Measurements from ENCODE around the gene ZNF160.
"Not testable (repeated sequence)": the region's sequence is repeated elsewhere in the genome, so short reads cannot be mapped to it uniquely, and the experiment has no call there.

The ZNF160 gene

DNA sequence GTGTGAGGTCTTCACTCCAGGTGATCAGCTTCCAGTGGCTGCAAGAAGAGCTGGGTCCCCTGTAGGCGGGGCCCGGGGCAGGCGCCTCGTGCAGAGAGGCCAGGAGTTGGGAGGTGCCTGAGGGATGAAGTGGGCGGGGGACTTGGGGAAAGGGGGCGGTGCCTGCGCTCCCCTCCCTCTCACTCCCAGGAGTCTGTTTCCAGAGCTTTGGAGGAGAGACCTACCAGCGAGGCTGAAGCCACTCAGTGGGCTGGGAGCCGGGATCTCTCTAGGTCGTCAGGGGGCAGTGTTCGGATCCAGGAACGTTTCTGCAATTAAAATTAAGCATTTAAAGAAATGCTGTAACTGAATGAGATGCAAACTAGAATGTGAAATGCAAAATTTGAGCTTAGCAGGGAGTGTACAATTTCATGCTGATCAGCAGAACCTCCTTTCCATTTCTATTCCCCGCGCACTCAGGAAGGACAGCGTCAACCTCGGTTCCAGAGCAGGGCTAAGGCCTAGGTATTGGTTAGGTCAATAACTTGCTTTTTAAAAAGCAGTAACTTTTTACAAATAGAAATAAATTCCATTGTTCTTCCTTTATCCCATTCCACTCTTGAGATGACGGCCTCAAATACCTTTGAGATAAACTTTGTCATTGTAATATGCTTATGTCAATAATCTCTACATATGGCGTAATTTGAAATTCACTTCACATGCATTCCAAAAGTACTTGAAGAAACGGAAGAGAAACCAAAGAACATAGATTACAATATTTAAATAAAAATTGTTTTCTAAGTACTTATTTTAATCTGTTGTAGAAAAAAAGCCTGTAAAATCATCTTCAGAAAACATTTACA lies 11.6 kb downstream of the ZNF160 start:
- DNase-seq = no peak

DNA sequence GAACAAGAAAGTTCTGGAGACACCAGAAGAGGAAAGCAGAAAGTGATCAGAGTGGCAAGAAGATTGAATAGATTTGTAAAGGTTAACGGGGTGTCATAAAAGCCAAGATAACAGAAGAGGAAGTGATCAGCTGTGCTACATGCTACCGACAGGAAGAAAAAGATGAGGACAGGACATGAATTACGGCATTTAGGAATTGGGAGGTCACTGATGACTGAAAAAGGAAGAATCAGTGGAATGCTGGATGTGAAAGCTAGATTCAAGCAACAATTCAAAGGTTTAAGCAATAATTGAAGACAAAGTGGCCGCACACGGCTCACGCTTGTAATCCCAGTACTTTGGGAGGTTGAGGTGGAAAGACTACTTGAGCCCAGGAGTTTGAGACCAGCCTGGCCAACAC lies 15.1 kb downstream of the ZNF160 start:
- DNase-seq = no peak

DNA sequence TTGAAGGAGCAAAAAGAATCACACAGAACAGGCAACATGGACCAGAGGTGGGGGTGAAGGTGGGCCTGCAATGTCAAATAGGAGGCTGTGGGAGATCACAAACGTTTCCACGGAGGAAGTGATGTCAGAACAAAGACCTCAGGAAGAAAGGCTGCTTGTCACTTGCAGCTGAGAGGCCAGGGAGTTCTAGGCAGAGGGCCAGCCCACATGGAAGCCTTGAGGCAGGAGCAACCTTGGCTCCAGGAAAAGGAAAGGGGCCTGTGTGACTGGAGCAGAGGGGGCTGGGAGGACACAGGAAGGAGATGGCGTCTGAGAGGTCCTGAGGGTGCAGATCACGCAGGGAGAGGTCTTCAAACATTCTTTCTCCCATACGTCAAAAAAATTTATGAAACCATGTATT lies 16.3 kb downstream of the ZNF160 start:
- no peak for DNase-seq

DNA sequence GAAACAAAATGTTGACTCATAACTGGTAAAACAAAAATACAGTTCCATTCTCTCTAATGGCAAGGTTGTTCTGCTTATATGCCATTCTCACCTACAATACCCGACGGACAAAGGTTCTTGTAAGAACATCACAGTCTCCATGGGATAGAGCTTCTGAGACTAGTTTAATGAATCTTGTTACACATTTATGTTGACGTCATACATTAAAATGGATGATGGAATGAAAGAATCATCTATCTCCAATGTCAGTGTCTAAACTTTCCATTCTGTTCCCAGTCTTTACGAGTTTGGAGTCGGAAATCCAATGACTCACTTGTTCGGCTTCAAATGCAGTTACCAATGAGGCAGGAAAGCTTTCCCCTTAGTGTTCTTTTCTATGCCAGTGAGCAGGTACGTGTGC lies 17.7 kb downstream of the ZNF160 start:
- no peak for DNase-seq

DNA sequence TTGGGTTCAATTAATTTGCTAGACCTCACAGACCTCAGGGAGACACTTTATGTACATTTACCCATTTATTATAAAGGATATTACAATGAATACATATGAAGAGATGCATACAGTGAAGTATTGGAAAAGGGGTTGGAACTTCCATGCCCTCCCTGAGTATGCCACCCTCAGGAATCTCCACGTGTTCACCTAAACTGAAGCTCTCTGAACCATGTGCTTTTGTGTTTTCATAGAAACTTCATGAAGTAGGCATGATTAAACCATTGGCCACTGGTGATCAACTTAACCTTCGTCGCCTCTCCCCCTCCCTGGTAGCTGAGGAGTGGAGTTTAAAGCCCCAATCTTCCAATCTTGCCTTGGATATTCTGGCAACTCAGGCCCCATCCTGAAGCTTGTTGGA lies 20.3 kb downstream of the ZNF160 start:
- no peak for DNase-seq

DNA sequence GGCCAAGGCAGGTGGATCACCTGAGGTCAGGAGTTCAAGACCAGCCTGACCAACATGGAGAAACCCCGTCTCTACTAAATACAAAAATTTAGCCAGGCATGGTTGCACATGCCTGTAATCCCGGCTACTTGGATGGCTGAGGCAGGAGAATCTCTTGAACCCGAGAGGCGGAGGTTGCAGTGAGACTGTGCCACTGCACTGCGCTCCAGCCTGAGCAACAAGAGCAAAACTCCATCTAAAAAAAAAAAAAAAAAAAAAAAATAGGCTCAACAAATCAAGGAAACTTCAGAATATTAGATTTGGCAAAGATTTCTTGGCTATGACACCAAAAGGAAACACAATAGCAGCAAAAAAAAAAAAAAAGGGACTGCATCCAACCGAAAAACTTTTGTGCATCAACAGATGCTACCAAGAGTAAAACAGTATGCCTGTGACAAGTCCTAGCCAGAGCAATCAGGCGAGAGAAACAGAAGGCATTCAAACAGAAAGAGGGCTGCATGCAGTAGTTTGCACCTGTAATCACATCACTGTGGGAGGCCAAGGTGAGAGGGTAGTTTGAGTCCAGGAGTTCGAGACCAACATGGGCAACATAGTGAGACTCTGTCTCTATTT lies 23.8 kb downstream of the ZNF160 start:
- no peak for DNase-seq

DNA sequence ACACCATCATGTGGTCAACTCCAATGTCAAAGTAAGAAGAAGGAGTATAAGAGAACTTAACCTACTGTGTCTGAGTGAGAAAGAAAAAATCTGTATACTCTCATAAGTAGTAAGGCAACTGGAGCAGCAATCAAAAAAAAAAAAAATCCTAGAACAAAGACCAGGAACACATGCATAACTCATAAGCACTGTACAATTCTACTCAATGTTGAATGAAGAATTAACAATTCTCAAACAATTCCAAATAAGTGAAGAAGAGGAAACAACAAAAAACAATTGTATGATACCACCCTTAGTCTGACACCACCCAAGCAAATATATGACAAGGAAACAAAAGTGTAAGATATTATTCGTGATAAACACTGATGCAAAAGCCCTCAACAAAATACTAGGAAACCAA lies 24.6 kb downstream of the ZNF160 start:
- no peak for DNase-seq

DNA sequence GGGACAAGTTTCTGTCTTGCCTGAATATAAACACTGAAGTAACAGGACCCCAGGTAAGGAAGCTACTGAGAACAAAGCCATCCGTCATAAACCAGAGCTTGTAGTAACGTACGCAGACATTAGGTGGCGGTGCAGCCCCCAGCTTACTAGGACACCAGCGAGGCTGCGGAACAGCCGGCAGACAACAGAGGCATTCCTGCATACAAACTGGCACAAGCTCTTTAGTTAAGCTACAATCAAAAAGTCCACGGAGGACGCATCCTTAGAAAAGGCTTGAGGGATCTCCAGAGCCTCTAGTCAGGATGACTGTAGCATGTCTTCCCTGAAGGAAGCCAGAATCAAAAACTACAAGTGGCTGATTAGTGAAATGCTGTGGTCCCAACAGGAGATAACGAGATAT lies 26.2 kb downstream of the ZNF160 start:
- no peak for DNase-seq

DNA sequence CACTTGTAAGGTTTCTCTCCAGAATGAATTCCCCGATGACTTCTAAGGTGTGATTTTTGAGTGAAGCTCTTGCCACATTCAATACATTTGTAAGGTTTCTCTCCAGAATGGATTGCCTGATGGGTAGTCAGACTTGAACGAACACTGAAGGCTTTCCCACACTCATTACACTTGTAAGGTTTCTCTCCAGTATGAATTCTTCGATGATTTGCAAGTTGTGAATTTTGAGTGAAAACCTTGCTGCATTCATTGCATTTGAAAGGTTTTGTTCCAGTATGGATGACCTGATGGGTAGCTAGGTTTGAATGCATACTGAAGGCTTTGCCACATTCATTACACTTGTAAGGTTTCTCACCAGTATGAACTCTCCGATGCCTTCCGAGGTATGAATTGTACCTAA lies 34.4 kb downstream of the ZNF160 start:
- no peak for DNase-seq

DNA sequence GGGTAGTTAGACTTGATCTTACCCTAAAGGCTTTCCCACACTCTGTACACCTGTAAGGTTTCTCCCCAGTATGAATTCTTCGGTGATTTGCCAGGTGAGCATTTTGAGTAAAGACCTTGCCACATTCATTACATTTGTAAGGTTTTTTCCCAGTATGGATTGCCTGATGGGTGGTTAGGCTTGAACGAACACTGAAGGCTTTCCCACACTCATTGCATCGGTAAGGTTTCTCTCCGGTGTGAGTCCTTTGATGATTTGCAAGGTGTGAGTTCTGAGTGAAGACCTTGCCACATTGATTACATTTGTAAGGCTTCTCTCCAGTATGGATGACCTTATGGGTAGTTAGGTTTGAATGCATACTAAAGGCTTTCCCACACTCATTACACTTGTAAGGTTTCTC lies 35.0 kb downstream of the ZNF160 start:
- no peak for DNase-seq

DNA sequence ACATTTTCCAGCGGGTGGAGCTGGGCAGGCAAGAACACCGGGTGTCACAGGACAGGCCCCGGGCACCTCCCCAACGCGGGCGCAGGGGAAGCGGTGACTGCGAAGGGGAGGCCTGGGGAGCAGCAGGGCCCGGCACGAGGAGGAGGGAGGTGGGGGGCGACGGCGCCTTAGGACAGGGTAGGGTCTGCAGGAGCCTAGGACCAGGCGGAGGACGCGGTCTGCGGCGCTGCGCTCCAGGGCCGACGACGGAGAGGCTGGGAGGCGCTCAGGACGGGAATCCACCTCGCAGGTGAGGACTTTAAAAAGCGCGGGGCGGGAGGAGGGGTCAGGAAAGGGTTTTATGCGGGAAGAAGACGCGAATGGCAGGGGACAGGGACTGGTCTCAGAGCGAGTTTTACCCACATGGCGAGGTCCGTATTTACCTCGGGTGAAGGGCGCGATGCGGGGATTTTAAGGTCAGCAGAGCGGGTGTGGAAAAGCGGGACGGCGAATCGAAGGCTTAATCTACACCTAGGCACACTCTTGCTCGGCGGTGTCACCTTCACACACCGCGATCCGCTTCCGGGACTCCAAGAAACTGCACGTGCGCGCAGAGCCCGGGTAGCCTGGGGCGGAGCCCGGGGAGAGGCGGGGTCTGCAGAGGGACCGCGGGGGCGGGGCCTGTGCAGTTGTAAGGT lies 45.2 kb downstream of the ZNF160 start:
- no peak for DNase-seq

DNA sequence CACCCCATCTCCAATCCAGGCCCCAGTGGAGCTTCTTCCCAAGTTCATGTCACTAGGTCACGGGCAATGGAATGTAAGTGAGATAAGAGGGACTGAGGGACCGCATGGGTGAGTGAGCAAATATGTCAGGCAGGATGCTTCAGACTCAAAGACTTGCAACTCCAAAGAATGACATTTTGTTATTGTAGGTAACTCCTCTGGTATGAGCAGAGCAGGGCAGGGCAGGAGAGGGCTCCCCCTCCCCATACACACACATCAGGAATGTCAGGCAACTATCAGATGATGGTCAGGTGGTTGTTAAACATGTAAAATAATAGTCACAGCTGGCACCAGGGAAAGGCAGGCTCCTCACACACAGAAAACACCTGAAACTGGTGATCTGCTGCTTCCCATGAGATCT lies 48.1 kb downstream of the ZNF160 start:
- DNase-seq = no peak

DNA sequence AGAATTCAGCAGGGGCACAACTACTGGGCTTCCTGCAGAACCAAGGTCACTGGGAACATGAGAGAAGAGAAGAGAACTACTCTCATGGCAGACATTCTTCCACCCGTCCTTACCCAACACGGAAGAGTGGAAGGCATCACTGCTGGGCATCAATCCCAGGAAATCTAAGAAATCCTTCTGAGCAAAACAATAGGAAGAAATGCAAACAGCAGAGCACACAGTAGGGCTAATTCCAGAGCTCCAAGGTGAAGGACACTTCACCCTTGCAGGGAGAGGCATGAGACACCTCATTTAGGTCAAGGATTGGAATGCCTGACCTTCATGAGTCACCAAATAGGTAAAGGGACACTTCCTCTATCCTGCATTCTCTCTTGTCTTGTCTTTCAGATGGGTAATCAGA lies 55.8 kb downstream of the ZNF160 start:
- DNase-seq = no peak

DNA sequence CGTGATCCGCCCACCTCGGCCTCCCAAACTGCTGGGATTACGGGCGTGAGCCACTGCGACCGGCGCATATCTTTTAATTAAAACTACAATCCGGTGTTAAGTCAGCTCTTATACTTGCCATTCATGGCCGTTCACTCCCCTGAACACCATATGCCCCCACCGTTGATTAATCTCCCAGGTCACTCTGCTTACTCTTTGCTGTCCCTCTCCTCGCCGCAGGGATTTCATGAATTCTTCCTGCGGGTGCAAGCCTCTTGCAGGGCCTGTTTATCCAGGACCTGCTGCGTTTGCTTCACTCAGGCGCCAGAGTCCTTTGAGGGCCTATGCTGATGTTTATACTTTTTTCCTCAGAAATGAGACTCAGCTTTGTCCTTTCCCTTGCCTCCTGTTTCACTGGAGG lies 57.7 kb downstream of the ZNF160 start:
- DNase-seq = no peak

DNA sequence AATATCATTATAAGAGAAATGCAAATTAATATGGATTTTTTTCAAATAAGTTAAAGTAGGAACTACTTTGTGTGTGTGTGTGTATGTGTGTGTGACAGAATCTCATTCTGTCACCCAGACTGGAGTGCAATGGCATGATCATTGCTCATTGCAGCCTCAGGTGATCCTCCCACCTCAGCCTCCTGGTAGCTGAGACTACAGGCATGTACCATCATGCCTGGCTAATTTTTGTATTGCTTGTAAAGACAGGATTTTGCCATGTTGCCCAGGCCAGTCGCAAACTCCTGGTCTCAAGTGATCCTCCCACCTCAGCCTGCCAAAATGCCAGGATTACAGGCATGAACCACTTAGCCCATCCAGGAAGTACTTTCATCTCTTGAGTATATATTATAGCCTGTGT lies 61.9 kb downstream of the ZNF160 start:
- no peak for DNase-seq

DNA sequence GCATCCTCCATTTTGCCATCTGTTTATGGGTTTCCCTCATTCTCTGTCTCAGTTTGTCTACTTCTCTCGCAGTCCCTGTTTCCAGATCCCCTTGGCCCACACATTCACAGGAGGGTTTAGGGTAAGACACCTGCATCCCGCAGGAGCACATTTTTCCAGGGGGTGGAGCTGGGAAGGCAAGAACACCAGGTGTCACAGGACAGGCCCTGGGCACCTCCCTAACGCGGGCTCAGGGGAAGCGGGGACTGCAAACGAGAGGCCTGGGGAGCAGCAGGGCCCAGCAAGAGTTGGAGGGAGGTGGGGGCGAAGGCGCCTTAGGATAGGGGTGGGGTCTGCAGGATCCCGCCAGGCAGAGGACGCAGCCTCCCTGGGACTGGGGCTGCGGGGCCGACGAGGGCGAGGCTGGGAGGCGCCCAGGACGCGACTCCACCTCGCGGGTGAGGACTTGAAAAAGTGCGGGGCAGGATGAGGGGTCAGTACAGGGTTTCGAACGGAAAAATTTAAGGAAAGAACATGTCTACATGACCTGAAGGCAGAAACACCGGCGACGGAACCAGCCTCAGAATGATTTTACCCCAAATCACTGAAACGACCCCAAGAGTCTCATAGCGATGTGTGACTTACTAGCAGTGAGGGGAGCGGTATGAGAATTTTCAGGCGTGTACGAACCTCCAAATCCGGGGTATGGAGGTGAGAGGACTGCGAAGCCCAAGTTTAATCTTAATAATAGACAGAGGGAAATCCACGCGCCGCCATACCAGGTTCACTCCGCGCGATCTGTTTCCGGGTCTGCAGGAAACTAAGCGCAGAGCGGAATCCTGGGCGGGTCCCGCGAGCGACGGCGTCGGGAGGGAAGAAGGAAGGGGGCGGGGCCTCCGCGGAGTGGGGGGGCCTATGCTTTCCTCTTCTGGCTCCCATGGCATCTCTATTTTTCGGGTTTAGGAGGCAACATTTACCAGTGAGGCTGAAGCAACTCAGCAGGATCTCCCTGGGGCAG lies 65.8 kb downstream of the ZNF160 start:
- no peak for DNase-seq

DNA sequence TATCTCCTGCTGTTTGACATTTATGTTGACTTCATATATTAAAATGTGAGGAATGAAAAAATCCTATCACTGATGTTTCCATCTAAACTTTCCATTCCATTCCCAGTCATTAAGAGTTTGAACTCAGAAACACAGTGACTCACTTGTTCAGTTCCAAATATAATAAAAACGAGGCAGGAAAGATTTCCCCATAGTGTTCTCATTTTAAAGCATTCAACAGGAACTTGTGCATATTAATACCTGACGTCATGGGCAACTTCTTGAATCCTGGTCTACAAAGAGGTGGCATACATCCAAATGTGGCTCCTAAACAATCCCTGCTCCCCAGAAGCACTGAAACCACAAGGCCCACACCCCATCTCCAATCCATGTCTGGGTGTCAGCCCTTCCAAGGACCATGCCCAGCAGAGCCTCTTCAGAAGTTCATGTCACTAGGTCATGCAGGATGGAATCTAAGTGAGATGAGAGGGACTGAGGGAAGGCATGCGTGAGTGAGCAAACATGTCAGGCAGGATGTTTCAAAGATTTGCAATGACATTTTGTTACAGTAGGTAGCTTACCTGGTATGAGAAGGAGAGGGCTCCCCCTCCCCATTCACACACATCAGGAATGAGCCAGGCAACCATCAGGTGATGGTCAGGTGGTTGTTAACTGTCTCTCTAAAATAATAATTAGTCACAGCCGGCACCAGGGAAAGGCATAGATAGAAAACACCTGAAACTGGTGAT lies 68.1 kb downstream of the ZNF160 start:
- DNase-seq = no peak

DNA sequence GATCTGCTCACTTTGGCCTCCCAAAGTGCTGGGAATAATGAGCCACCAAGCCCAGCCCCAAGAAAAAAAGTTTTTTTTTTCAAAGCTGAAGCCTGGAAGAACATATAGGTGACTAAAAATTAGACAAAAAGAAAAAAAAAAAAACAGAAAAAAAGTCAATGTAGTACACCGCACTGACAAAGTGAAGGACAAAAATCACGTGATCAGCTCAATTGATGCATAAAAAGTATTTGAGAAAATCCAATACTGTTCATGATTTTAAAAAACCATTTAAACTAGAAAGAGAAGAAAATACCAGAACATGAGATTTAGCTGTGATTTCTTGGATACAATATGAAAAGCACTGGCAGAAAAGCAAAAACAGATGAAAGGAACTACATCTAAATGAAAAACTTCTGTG lies 69.2 kb downstream of the ZNF160 start:
- no peak for DNase-seq

DNA sequence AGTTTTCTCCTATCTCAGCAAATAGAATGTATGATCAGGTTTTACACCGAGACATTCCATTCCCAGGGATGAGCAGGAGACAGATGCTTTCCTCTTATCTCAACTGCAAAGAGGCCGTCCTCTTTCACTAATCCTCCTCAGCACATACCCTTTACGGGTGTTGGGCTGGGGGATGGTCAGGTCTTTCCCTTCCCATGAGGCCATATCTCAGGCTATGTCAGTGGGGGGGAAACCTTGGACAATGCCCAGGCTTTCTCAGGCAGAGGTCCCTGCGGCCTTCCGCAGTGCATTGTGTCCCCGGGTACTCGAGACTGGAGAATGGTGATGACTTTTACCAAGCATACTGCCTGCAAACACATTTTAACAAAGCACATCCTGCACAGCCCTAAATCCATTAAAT lies 74.9 kb downstream of the ZNF160 start:
- DNase-seq = not testable (repeated sequence)

DNA sequence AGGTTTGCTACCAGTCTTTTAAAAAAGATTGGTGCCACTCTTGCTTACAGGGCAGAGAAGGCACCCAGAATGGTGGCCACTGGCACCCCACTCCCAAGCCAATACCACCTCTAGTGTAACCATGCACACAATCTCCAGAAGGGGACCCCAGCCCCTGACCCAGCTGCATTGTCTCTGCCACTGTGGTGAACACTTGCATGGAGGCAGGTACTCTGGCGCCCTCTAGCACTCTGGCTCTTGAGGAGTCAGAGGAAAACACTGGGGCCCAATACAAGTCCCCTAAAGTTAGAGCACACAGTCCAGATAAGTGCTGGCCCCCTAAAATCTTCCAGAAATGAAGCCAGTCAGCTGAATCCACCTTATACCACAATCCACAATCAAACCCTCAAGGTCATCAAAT lies 83.5 kb downstream of the ZNF160 start:
- DNase-seq = no peak

All from NCI-H524 treated with DMSO at 0.1 percent for 48 hours (cell line).